Measurements from ENCODE around the gene CMAS. TPM values are rescaled to one million over a fixed set of nuclear protein-coding genes. Genes with fewer than 3 reads are reported as not detected.

CMAS gene
- total and polyA plus RNA-seq, 2 experiments from 2014 or later, result 53.7 to 79.9 TPM

DNA sequence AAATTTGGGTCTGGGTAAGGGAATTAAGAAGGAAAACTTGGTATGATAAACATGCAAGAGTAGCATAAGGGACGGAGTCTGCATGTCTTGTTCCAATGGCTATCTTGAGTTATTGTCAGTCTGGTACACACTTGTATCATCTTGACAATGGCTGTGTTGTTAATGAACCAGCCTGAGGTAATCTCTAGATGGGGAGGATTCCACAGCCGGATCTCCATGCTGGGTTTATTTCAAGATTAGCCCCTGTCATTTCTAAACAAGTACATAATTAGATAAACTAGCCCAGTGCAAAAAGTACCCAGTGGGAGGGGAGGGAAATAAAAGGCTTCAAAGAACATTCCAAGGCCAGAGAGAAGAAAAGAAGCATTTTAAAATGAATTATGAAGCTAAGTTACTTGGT, 16.5 kb upstream of the CMAS start:
- no peaks in the 10 kb centered on the region for H3K27me3 ChIP-seq
- TF ChIP-seq EZH2phosphoT487 (IDR thresholded peaks at IDR 0.05; ENCODE audit: low read depth, severe bottlenecking, unreplicated experiment) (no peak), EZH2 (IDR thresholded peaks at IDR 0.05; ENCODE audit: borderline replicate concordance) (no peak)
- TF ChIP-seq, protein P1, sequence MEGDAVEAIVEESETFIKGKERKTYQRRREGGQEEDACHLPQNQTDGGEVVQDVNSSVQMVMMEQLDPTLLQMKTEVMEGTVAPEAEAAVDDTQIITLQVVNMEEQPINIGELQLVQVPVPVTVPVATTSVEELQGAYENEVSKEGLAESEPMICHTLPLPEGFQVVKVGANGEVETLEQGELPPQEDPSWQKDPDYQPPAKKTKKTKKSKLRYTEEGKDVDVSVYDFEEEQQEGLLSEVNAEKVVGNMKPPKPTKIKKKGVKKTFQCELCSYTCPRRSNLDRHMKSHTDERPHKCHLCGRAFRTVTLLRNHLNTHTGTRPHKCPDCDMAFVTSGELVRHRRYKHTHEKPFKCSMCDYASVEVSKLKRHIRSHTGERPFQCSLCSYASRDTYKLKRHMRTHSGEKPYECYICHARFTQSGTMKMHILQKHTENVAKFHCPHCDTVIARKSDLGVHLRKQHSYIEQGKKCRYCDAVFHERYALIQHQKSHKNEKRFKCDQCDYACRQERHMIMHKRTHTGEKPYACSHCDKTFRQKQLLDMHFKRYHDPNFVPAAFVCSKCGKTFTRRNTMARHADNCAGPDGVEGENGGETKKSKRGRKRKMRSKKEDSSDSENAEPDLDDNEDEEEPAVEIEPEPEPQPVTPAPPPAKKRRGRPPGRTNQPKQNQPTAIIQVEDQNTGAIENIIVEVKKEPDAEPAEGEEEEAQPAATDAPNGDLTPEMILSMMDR (IDR thresholded peaks at IDR 0.05; ENCODE audit: poor library complexity), result no peak
- H3K27ac ChIP-seq, result no peak overlapping the region
- no peaks in the 10 kb centered on the region for H3K79me2 ChIP-seq
- no peak for DNase-seq (ENCODE audit: low spot score)
- 71% methylated on average over 2 of the region's 2 CpGs for whole genome bisulfite sequencing (ENCODE audit: low lambda C conversion rate, missing lambda C conversion rate)
- no peak overlapping the region for H3K4me2 ChIP-seq
- no peaks in the 10 kb centered on the region for H3K9me3 ChIP-seq (ENCODE audit: low read depth)
- no peak overlapping the region for H2AFZ ChIP-seq
- H3K4me1 ChIP-seq (ENCODE audit: insufficient read depth), result no peaks in the 10 kb centered on the region
- H3K36me3 ChIP-seq (replicated peaks; ENCODE audit: insufficient read depth, low read depth), result no peaks in the 10 kb centered on the region
- no peaks in the 10 kb centered on the region for H4K20me1 ChIP-seq (ENCODE audit: insufficient read depth, poor library complexity, severe bottlenecking)
- H3K4me3 ChIP-seq, result no peak overlapping the region
- H3K9me2 ChIP-seq (replicated peaks; ENCODE audit: insufficient read depth), result no peaks in the 10 kb centered on the region

DNA sequence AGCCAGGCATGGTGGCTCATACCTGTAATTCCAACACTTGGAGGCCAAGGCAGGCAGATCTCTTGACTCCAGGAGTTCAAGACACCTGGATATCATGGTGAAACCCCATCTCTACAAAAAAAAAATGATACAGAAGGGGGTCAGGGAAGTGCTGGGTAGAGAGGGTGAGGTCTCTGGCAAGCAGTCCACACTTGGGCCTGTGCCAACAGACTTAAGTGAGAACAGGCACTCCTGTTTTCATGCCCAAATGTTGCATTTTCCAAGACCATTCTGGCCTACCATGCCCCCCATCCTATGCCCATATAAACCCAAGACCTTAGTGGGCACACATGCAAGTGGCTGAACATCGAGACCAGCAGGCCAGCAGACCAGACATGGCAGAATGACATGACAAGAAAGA, 16.0 kb upstream of the CMAS start:
- no peak overlapping the region for H3K4me3 ChIP-seq
- WGBS (ENCODE audit: low lambda C conversion rate, missing lambda C conversion rate), result 100% methylated on average over 1 of the region's 1 CpG
- no peaks in the 10 kb centered on the region for H4K20me1 ChIP-seq (ENCODE audit: insufficient read depth, poor library complexity, severe bottlenecking)
- H3K9me3 ChIP-seq (ENCODE audit: low read depth), result no peaks in the 10 kb centered on the region
- H2AFZ ChIP-seq, result no peak overlapping the region
- no peak overlapping the region for H3K27ac ChIP-seq
- TF ChIP-seq EZH2phosphoT487 (IDR thresholded peaks at IDR 0.05; ENCODE audit: low read depth, severe bottlenecking, unreplicated experiment), result no peak
- TF ChIP-seq EZH2 (IDR thresholded peaks at IDR 0.05; ENCODE audit: borderline replicate concordance), result no peak
- TF ChIP-seq, protein P1 (IDR thresholded peaks at IDR 0.05; ENCODE audit: poor library complexity), result no peak
- no peaks in the 10 kb centered on the region for H3K9me2 ChIP-seq (replicated peaks; ENCODE audit: insufficient read depth)
- no peaks in the 10 kb centered on the region for H3K36me3 ChIP-seq (replicated peaks; ENCODE audit: insufficient read depth, low read depth)
- no peak overlapping the region for H3K4me2 ChIP-seq
- H3K79me2 ChIP-seq, result no peaks in the 10 kb centered on the region
- H3K27me3 ChIP-seq, result no peaks in the 10 kb centered on the region
- DNase-seq (ENCODE audit: low spot score), result no peak
- no peaks in the 10 kb centered on the region for H3K4me1 ChIP-seq (ENCODE audit: insufficient read depth)

DNA sequence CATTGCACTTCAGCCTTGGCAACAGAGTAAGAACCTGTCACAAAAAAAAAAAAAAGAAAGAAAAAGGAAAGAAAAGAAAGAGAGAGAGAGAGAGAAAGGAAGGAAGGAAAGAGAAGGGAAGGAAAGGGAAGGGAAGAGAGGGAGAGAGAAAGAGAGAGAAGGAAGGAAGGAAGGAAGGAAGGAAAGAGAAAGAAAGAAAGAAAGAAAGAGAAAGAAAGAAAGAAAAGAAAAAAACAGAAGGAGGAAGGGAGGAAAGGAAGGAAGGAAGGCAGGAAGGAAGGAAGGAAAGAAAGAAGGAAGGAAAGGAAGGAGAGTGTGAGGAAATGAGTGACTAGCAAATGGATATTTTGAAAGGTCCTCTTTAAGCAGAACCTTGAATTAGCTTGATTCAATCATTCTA, 13.3 kb upstream of the CMAS start:
- no peak for TF ChIP-seq EZH2phosphoT487 (IDR thresholded peaks at IDR 0.05; ENCODE audit: low read depth, severe bottlenecking, unreplicated experiment)
- TF ChIP-seq, protein P1 (IDR thresholded peaks at IDR 0.05; ENCODE audit: poor library complexity), result no peak
- TF ChIP-seq EZH2 (IDR thresholded peaks at IDR 0.05; ENCODE audit: borderline replicate concordance), result no peak
- H3K4me3 ChIP-seq, result no peak overlapping the region
- no peaks in the 10 kb centered on the region for H3K79me2 ChIP-seq
- no peaks in the 10 kb centered on the region for H3K4me1 ChIP-seq (ENCODE audit: insufficient read depth)
- H3K27me3 ChIP-seq, result no peaks in the 10 kb centered on the region
- no peaks in the 10 kb centered on the region for H3K9me3 ChIP-seq (ENCODE audit: low read depth)
- no peak for DNase-seq (ENCODE audit: low spot score)
- H3K9me2 ChIP-seq (replicated peaks; ENCODE audit: insufficient read depth), result no peaks in the 10 kb centered on the region
- no peak overlapping the region for H3K27ac ChIP-seq
- no peak overlapping the region for H2AFZ ChIP-seq
- H3K4me2 ChIP-seq, result no peak overlapping the region
- H4K20me1 ChIP-seq (ENCODE audit: insufficient read depth, poor library complexity, severe bottlenecking), result no peaks in the 10 kb centered on the region
- H3K36me3 ChIP-seq (replicated peaks; ENCODE audit: insufficient read depth, low read depth), result no peaks in the 10 kb centered on the region
